Measurements from ENCODE around the gene DNMBP. TPM values are rescaled to one million over a fixed set of nuclear protein-coding genes. Genes with fewer than 3 reads are reported as not detected.
A peak's percentile ranks its signal among the peaks of the same experiment; 100 is the strongest.

The DNMBP gene
- total and polyA plus RNA-seq, 8 donors, result 8.5 to 44.6 (median 34.7) TPM

- H3K27ac ChIP-seq, result peak overlapping the region; percentile 79 to 89 (median 86)
- no peaks in the 10 kb centered on the region for H3K36me3 ChIP-seq
- H3K4me3 ChIP-seq, result peak overlapping the region; percentile 65 to 75 (median 70)
- no peak for DNase-seq
- TF ChIP-seq CTCF (IDR thresholded peaks at IDR 0.05) (no peak), EP300 (IDR thresholded peaks at IDR 0.05) (no peak), POLR2A (IDR thresholded peaks at IDR 0.05) (no peak), POLR2AphosphoS5 (IDR thresholded peaks at IDR 0.05) (no peak)
- H3K9me3 ChIP-seq, result no peaks in the 10 kb centered on the region
- intact Hi-C loops (cut with DNase I; ENCODE audit: low total_unique reads), result no loop called here
- peaks cover 26 to 54% (median 43%) of the 10 kb centered on the region in 4 donors for H3K4me1 ChIP-seq
- H3K27me3 ChIP-seq, result no peaks in the 10 kb centered on the region
- WGBS, 5 donors, result 19 to 28% (median 22%) methylated on average over 9 of the region's 9 CpGs
These were observed 952 bp downstream of the DNMBP start for GRCh38 chr10:100008708-100009282.

GRCh38 chr10:100008142-100008522 lies 1.6 kb downstream of the DNMBP start:
- H3K27me3 ChIP-seq, result no peaks in the 10 kb centered on the region
- TF ChIP-seq POLR2AphosphoS5 (IDR thresholded peaks at IDR 0.05), result no peak
- TF ChIP-seq EP300 (IDR thresholded peaks at IDR 0.05), result no peak
- TF ChIP-seq POLR2A (IDR thresholded peaks at IDR 0.05), result no peak
- TF ChIP-seq CTCF (IDR thresholded peaks at IDR 0.05), result no peak
- H3K36me3 ChIP-seq, result no peaks in the 10 kb centered on the region
- 27 to 31% (median 30%) methylated on average over 6 of the region's 6 CpGs for WGBS, 5 donors
- H3K4me3 ChIP-seq, result peak overlapping the region; percentile 65 to 75 (median 70)
- no peaks in the 10 kb centered on the region for H3K9me3 ChIP-seq
- H3K4me1 ChIP-seq, result peaks cover 26 to 54% (median 43%) of the 10 kb centered on the region in 4 donors
- intact Hi-C loops (cut with DNase I; ENCODE audit: low total_unique reads), result no loop called here
- DNase-seq, result no peak
- H3K27ac ChIP-seq, result peak overlapping the region in 3 of 5 donors; percentile 75 to 89 (median 87)

GRCh38 chr10:100007231-100008141 lies 2.3 kb downstream of the DNMBP start:
- H3K36me3 ChIP-seq, result no peaks in the 10 kb centered on the region
- no peak for DNase-seq
- peak overlapping the region in 4 of 5 donors; percentile 63 to 89 (median 74) for H3K27ac ChIP-seq
- peaks cover 26 to 54% (median 43%) of the 10 kb centered on the region in 4 donors for H3K4me1 ChIP-seq
- H3K4me3 ChIP-seq, result peak overlapping the region in 3 of 4 donors; percentile 65 to 75 (median 69)
- TF ChIP-seq CTCF (IDR thresholded peaks at IDR 0.05), result no peak
- H3K9me3 ChIP-seq, result no peaks in the 10 kb centered on the region
- 56 to 65% (median 59%) methylated on average over 10 of the region's 10 CpGs for WGBS, 5 donors
- intact Hi-C loops (cut with DNase I; ENCODE audit: low total_unique reads), result no loop called here
- H3K27me3 ChIP-seq, result no peaks in the 10 kb centered on the region

GRCh38 chr10:100006243-100006886 lies 3.4 kb downstream of the DNMBP start:
- H3K27me3 ChIP-seq, result no peaks in the 10 kb centered on the region
- intact Hi-C loops (cut with DNase I; ENCODE audit: low total_unique reads), result no loop called here
- peak overlapping the region; percentile 34 to 89 (median 74) for H3K27ac ChIP-seq
- no peaks in the 10 kb centered on the region for H3K36me3 ChIP-seq
- peaks cover 30 to 63% (median 43%) of the 10 kb centered on the region in 4 donors for H3K4me1 ChIP-seq
- TF ChIP-seq POLR2A (IDR thresholded peaks at IDR 0.05), result no peak
- TF ChIP-seq POLR2AphosphoS5 (IDR thresholded peaks at IDR 0.05), result peak in 1 of 3 donors; percentile 49
- TF ChIP-seq EP300 (IDR thresholded peaks at IDR 0.05), result no peak
- no peak for TF ChIP-seq CTCF (IDR thresholded peaks at IDR 0.05)
- no peaks in the 10 kb centered on the region for H3K9me3 ChIP-seq
- peak in 1 of 2 donors; percentile 41 for DNase-seq
- H3K4me3 ChIP-seq, result no peak overlapping the region
- WGBS, 5 donors, result 40 to 73% (median 52%) methylated on average over 4 of the region's 4 CpGs

Measured in stomach (tissue), 9 donors.